K562 (cell line): ENCODE measurements around the gene TPPP. TPM values are rescaled to one million over a fixed set of nuclear protein-coding genes. Genes with fewer than 3 reads are reported as not detected.

Experiments used
- ATAC-seq: fragments of 200-7000 bp; cut with Tn5 transposase; 3 replicates; pipeline ENCODE4 v1.9.1; 2020; ENCODE audit warnings: moderate library complexity
- BruUV-seq: library from RNA; stranded (reverse); fragments of 400-500 nt; replicated peaks from 2 replicates; lab custom pipeline; 2021; lab: Mats Ljungman, UMichigan
- CTCF ChIA-PET: fragments of 300-600 bp; formaldehyde crosslinking; extraction: SDS; loops from one replicate; lab custom pipeline; 2021; ENCODE audit warnings: low intra/inter-chr PET ratio; lab: Yijun Ruan, JAX
- POLR2A ChIA-PET: fragments of 300-600, 350-650 bp; sonication (Branson Sonifier 250); formaldehyde crosslinking; extraction: SDS; loops from one replicate; lab custom pipeline; 2021; ENCODE audit warnings: antibody characterized with exemption, inconsistent platforms; lab: Yijun Ruan, JAX
- DNase-seq, 4 experiments: peaks; one replicate each; pipeline versions ENCODE4 v3.0.0 to v3.0.0-alpha.2; 2011 to 2018; ENCODE audit warnings: low spot score in 3 of 4, mixed read lengths in 3 of 4; ENCODE audit errors: extremely low read depth in 1 of 4
- FAIRE-seq: peaks from 2 replicates; lab custom pipeline; 2011; peaks lifted over from hg19 to GRCh38; lab: Jason Lieb, UNC
- H2AFZ ChIP-seq: 2 replicates; pipeline ENCODE4 v1.6.0; 2011; ENCODE audit warnings: low read depth, low read length, control low read depth, inconsistent platforms
- H3K27ac ChIP-seq: fragments of 200-600 bp; 3 replicates; pipeline ENCODE4 v1.8.0; 2011; ENCODE audit warnings: low read depth, mild to moderate bottlenecking, control low read depth, inconsistent platforms, low read length, moderate library complexity, mixed read lengths; ENCODE audit errors: extremely low read depth
- H3K27me3 ChIP-seq, 2 experiments: fragments of 300-600 bp in 1 of 2; 2 replicates in 1 of 2; 3 replicates in 1 of 2; pipeline versions ENCODE4 v1.6.0 to v1.8.0; 2011; ENCODE audit warnings: inconsistent platforms in 2 of 2, low read length in 2 of 2, mild to moderate bottlenecking in 1 of 2, mixed read lengths in 1 of 2, moderate library complexity in 1 of 2; ENCODE audit not compliant: control insufficient read depth in 2 of 2, insufficient read depth in 2 of 2
- H3K36me3 ChIP-seq: fragments of 300-600 bp; 3 replicates; pipeline ENCODE4 v1.8.0; 2011; ENCODE audit warnings: mild to moderate bottlenecking, low read length, inconsistent platforms; ENCODE audit not compliant: control insufficient read depth, insufficient read depth
- H3K4me1 ChIP-seq, 2 experiments: fragments of 200-600 bp in 1 of 2; replicated peaks in 1 of 2; 2 replicates in 1 of 2; 3 replicates in 1 of 2; pipeline versions ENCODE4 v1.5.1 to v1.8.0; 2011; ENCODE audit warnings: inconsistent platforms in 2 of 2, low read length in 2 of 2, mild to moderate bottlenecking in 1 of 2, mixed read lengths in 1 of 2, moderate library complexity in 1 of 2; ENCODE audit not compliant: control insufficient read depth in 2 of 2, insufficient read depth in 2 of 2
- H3K4me2 ChIP-seq: 2 replicates; pipeline ENCODE4 v1.6.1; 2011; ENCODE audit warnings: low read length, control low read depth, inconsistent platforms, mixed read lengths; ENCODE audit not compliant: insufficient read depth
- H3K4me3 ChIP-seq: fragments of 200-600 bp; sonication (generic), shearing (Covaris generic); 2 replicates; pipeline ENCODE4 v1.5.1; 2016; ENCODE audit warnings: control low read depth, inconsistent platforms
- H3K79me2 ChIP-seq: fragments of 200-600 bp; 3 replicates; pipeline ENCODE4 v1.8.0; 2011; ENCODE audit warnings: low read length, inconsistent platforms; ENCODE audit not compliant: control insufficient read depth, insufficient read depth
- H3K9ac ChIP-seq, 2 experiments: 2 replicates each; pipeline versions ENCODE4 v1.6.0 to v1.6.1; 2011; ENCODE audit warnings: low read depth in 2 of 2, low read length in 2 of 2, control low read depth in 1 of 2, inconsistent platforms in 1 of 2, mild to moderate bottlenecking in 1 of 2, mixed read lengths in 1 of 2; ENCODE audit not compliant: insufficient read depth in 1 of 2
- H3K9me1 ChIP-seq: one replicate; pipeline ENCODE4 v1.6.0; 2011; ENCODE audit warnings: inconsistent platforms, mild to moderate bottlenecking, low read length, moderate library complexity; ENCODE audit not compliant: control insufficient read depth, insufficient read depth
- H3K9me3 ChIP-seq: replicated peaks from 2 replicates; pipeline ENCODE4 v1.5.1; 2011; ENCODE audit warnings: low read depth, low read length, inconsistent platforms; ENCODE audit not compliant: control insufficient read depth, insufficient read depth
- H4K20me1 ChIP-seq: replicated peaks from 2 replicates; pipeline ENCODE4 v1.6.1; 2011; ENCODE audit warnings: low read length, inconsistent platforms, mixed read lengths; ENCODE audit not compliant: control insufficient read depth, insufficient read depth
- CREB1 ChIP-seq, 2 experiments: sonication (generic) in 1 of 2; formaldehyde crosslinking in 1 of 2; IDR thresholded peaks; 2 replicates each; pipeline versions ENCODE4 v1.6.1 to v1.8.0; 2012 to 2022; ENCODE audit warnings: inconsistent platforms in 1 of 2, mild to moderate bottlenecking in 1 of 2, missing genetic modification reagents in 1 of 2, moderate library complexity in 1 of 2
- DNMT1 ChIP-seq: fragments of 450-650 bp; IDR thresholded peaks from 2 replicates; pipeline ENCODE4 v1.6.1; 2016; ENCODE audit warnings: antibody characterized with exemption, mild to moderate bottlenecking
- EP300 ChIP-seq: IDR thresholded peaks from 2 replicates; pipeline ENCODE4 v1.6.1; 2012; ENCODE audit warnings: low read length, improper control_type of control experiment
- GABPB1 ChIP-seq: sonication (generic); formaldehyde crosslinking; IDR thresholded peaks from 2 replicates; pipeline ENCODE4 v1.8.0; 2022; ENCODE audit warnings: mild to moderate bottlenecking, missing genetic modification reagents
- HDAC2 ChIP-seq: fragments of 450-650 bp; IDR thresholded peaks from 2 replicates; pipeline ENCODE4 v1.6.1; 2016; ENCODE audit warnings: mild to moderate bottlenecking
- HSF4 ChIP-seq: fragments of 250-450 bp; sonication (Bioruptor Pico); IDR thresholded peaks from 2 replicates; pipeline ENCODE4 v2.1.2; 2022; ENCODE audit warnings: mild to moderate bottlenecking, moderate library complexity, borderline replicate concordance
- KDM5B ChIP-seq: fragments of 200-600 bp; sonication (generic); IDR thresholded peaks from 2 replicates; pipeline ENCODE4 v1.6.1; 2012; ENCODE audit warnings: low read depth, mild to moderate bottlenecking, moderate library complexity, low read length, control low read depth, inconsistent platforms; ENCODE audit not compliant: insufficient replicate concordance
- MCM2 ChIP-seq: fragments of 450-650 bp; IDR thresholded peaks from 2 replicates; pipeline ENCODE4 v1.6.1; 2017; ENCODE audit warnings: low read depth, mild to moderate bottlenecking
- POLR2A ChIP-seq: fragments of 450-650 bp; conservative IDR thresholded peaks from 2 replicates; pipeline ENCODE4 v1.6.1; 2016
- POLR3G ChIP-seq: IDR thresholded peaks from 2 replicates; pipeline ENCODE4 v1.6.1; 2011; ENCODE audit not compliant: insufficient read length, insufficient replicate concordance; ENCODE audit errors: extremely low read depth
- PURB ChIP-seq: sonication (generic); formaldehyde crosslinking; IDR thresholded peaks from 2 replicates; pipeline ENCODE4 v1.9.0; 2021; ENCODE audit warnings: low read depth, mild to moderate bottlenecking, missing genetic modification reagents
- TAF1 ChIP-seq: IDR thresholded peaks from 2 replicates; pipeline ENCODE4 v1.6.1; 2011; ENCODE audit warnings: mild to moderate bottlenecking, low read length, moderate library complexity; ENCODE audit not compliant: insufficient read depth, control insufficient read depth, severe bottlenecking; ENCODE audit errors: extremely low read depth
- ZBTB17 ChIP-seq: fragments of 450-650 bp; formaldehyde crosslinking; IDR thresholded peaks from 2 replicates; pipeline ENCODE4 v1.4.0; 2020; ENCODE audit warnings: mild to moderate bottlenecking
- ZNF253 ChIP-seq: fragments of 250-450 bp; sonication (Bioruptor Pico); conservative IDR thresholded peaks from 2 replicates; pipeline ENCODE4 v1.6.1; 2021; ENCODE audit warnings: mild to moderate bottlenecking
- WGBS: fragments of 100-300 bp; shearing (Covaris generic); methylation state at CpG from one replicate; pipeline ENCODE4 v1.1.6; 2016; ENCODE audit warnings: low coverage, mixed read lengths; ENCODE audit not compliant: insufficient coverage; ENCODE audit errors: missing lambda C conversion rate; 5-methylcytosine and 5-hydroxymethylcytosine counted together
- in situ Hi-C: fragments of 300-500 bp; cut with MboI; formaldehyde crosslinking; loops from 4 replicates; pipeline ENCODE4 v1.15.0; 2018; ENCODE audit warnings: inconsistent platforms, mixed read lengths
- intact Hi-C: fragments of 100-400 bp; cut with micrococcal nuclease; formaldehyde crosslinking; loops from 2 replicates; pipeline ENCODE4 v1.14.2; 2022
- polyA plus RNA-seq, 8 experiments: library from polyadenylated mRNA; depleted of rRNA in 4 of 8; stranded (reverse) in 5 of 8; unstranded in 3 of 8; fragments of >200 nt; fragmentation: Nextera tagmentation in 2 of 8; fragmentation: Illumina TruSeq in 1 of 8; extraction: Ambion mirVana in 2 of 8; extraction: Trizol in 1 of 8; gene quantifications; 2 replicates each; pipeline versions ENCODE4 v1.2.1 to v1.2.3, GENCODE V29; 2011 to 2014; ENCODE audit warnings: inconsistent platforms in 1 of 8, missing spikeins in 1 of 8
- total RNA-seq, 7 experiments: library from RNA; depleted of rRNA in 6 of 7; stranded (reverse); fragments of >200 nt in 6 of 7; fragmentation: Illumina TruSeq in 2 of 7; extraction: Trizol in 2 of 7; gene quantifications; 2 replicates each; pipeline versions ENCODE4 v1.2.1 to v1.2.3, GENCODE V29; 2011 to 2021; ENCODE audit warnings: low replicate concordance in 1 of 7
- TF ChIP-seq, protein P1 (sequence below): fragments of 450-650 bp; formaldehyde crosslinking; IDR thresholded peaks from 2 replicates; pipeline ENCODE4 v1.4.0; 2022; ENCODE audit warnings: mild to moderate bottlenecking, moderate library complexity
- TF ChIP-seq, protein P2 (sequence below): fragments of 450-650 bp; IDR thresholded peaks from 2 replicates; pipeline ENCODE4 v1.6.1; 2016

TPPP gene
- total and polyA plus RNA-seq, 9 of the 15 experiments (the other 6 are each of a cell fraction or from before 2014, with no cell fraction given), result 0.01 to 0.07 (median 0.03) TPM; not detected in 6

DNA sequence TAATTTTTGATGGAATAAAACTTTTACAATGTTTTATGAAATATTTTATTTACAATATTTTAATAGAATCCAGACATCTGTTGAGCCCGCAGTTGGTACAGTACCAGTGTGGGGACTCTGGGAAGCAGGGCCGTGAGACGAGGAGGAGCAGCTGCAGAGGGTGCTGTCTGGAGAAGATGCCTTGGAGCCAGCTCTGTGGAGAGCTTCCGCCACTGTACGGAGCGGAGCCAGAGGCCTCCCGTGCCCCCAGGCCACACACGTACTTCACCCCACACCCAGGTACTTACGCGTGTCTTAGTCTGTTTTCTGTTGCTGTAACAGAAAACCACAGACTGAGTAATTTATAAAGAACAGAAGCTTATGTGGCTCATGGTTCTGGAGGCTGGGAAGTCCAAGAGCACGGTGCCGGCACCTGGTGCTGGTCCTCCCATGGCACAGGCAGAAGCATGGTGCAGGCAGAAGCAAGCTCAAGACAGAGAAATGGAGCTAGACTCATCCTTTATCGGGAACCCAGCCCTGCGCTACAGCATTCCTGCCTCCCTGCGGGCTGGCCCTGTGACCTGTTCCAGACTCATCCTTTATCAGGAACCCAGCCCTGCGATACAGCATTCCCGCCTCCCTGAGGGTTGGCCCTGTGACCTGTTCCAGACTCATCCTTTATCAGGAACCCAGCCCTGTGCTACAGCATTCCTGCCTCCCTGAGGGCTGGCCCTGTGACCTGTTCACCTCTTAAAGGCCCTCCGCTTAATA lies 57.7 kb downstream of the TPPP start:
- FAIRE-seq (no peak), DNase-seq (no peak), ATAC-seq (no peak)
- POLR2A ChIA-PET, result interaction anchor here (0.6 to 2.0 kb wide), 2 partner anchors 14 to 18 kb away, joined by 3 to 5 read pairs; no protein-coding TSS in a partner anchor
- CTCF ChIA-PET, result no interaction called here
- WGBS, result 95% methylated on average over 18 of the region's 18 CpGs
- no peaks in the 10 kb centered on the region for H3K27me3 ChIP-seq
- intact Hi-C loops, result no loop called here
- in situ Hi-C loops, result no loop called here
- BruUV-seq, result no TSS peak
- no peaks in the 10 kb centered on the region for H3K9me1 ChIP-seq
- no peak overlapping the region for H3K27ac ChIP-seq
- no peak overlapping the region for H2AFZ ChIP-seq
- H3K4me3 ChIP-seq, result no peak overlapping the region
- H3K4me1 ChIP-seq, result peaks cover 0 to 5% of the 10 kb centered on the region in 2 experiments; a peak in 2 of 5 replicates
- no peaks in the 10 kb centered on the region for H3K9me3 ChIP-seq
- no peaks in the 10 kb centered on the region for H3K79me2 ChIP-seq
- no peak overlapping the region for H3K9ac ChIP-seq
- no peak overlapping the region for H3K4me2 ChIP-seq
- no peak for TF ChIP-seq EP300
- TF ChIP-seq ZNF253 (CRISPR knock-in tag), result no peak
- TF ChIP-seq HSF4 (CRISPR knock-in tag), result no peak
- TF ChIP-seq, protein P1, sequence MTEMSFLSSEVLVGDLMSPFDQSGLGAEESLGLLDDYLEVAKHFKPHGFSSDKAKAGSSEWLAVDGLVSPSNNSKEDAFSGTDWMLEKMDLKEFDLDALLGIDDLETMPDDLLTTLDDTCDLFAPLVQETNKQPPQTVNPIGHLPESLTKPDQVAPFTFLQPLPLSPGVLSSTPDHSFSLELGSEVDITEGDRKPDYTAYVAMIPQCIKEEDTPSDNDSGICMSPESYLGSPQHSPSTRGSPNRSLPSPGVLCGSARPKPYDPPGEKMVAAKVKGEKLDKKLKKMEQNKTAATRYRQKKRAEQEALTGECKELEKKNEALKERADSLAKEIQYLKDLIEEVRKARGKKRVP (CRISPR knock-in tag), result no peak
- no peak for TF ChIP-seq POLR2A
- no peak for TF ChIP-seq PURB (CRISPR knock-in tag)
- no peak for TF ChIP-seq HDAC2
- no peak for TF ChIP-seq CREB1 (IDR thresholded peaks at IDR 0.05)
- no peak for TF ChIP-seq CREB1 (CRISPR knock-in tag; IDR thresholded peaks at IDR 0.05)
- TF ChIP-seq ZBTB17 (CRISPR knock-in tag), result no peak
- TF ChIP-seq TAF1, result no peak
- TF ChIP-seq, protein P2, sequence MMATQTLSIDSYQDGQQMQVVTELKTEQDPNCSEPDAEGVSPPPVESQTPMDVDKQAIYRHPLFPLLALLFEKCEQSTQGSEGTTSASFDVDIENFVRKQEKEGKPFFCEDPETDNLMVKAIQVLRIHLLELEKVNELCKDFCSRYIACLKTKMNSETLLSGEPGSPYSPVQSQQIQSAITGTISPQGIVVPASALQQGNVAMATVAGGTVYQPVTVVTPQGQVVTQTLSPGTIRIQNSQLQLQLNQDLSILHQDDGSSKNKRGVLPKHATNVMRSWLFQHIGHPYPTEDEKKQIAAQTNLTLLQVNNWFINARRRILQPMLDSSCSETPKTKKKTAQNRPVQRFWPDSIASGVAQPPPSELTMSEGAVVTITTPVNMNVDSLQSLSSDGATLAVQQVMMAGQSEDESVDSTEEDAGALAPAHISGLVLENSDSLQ, result no peak
- TF ChIP-seq POLR3G, result no peak
- no peak for TF ChIP-seq MCM2
- TF ChIP-seq KDM5B, result no peak
- TF ChIP-seq DNMT1, result no peak
- no peak for TF ChIP-seq GABPB1 (CRISPR knock-in tag)
- no peaks in the 10 kb centered on the region; the same call in 1 of the 2 replicates for H4K20me1 ChIP-seq
- H3K36me3 ChIP-seq, result peaks cover 73% of the 10 kb centered on the region; the same call in 2 of the 3 replicates
